ENCODE results near the gene MXD1. TPM values are rescaled to one million over a fixed set of nuclear protein-coding genes. Genes with fewer than 3 reads are reported as not detected.

The MXD1 gene
- total and polyA plus RNA-seq, 2 donors (not counting 3 experiments of a cell fraction or from before 2014, with no cell fraction given), result 6.7 to 10.6 TPM

GRCh38 chr2:69937968-69938367 is 23.1 kb downstream of the MXD1 start:
- Histone ChIP-seq H3K79me2 (ENCODE audit: control insufficient read depth, insufficient read depth, low read length) (no peaks in the 10 kb centered on the region), H4K20me1 (replicated peaks; ENCODE audit: control insufficient read depth, extremely low read depth, insufficient read depth, low read length) (no peaks in the 10 kb centered on the region), H3K9me3 (replicated peaks; ENCODE audit: control insufficient read depth, insufficient read depth, low read length) (no peaks in the 10 kb centered on the region), H3K4me3 (replicated peaks in 1 of 3; ENCODE audit: insufficient read depth in 1 of 3, low read depth in 1 of 3, low read length in 3 of 3) (no peak overlapping the region), H3K4me2 (ENCODE audit: insufficient read depth, low read length) (no peak overlapping the region), H3K36me3 (ENCODE audit: control insufficient read depth in 2 of 2, extremely low read depth in 1 of 2, insufficient read depth in 2 of 2, low read length in 2 of 2) (peaks cover 17 to 21% of the 10 kb centered on the region in 2 experiments), H3K9me1 (replicated peaks; ENCODE audit: control insufficient read depth, extremely low read depth, insufficient read depth, low read length) (no peaks in the 10 kb centered on the region), H2AFZ (ENCODE audit: low read depth, low read length) (no peak overlapping the region), H3K4me1 (ENCODE audit: control insufficient read depth, extremely low read depth, insufficient read depth, low read length) (peaks cover 32% of the 10 kb centered on the region), H3K27ac (ENCODE audit: insufficient read depth, low read depth, low read length) (no peak overlapping the region), H3K27me3 (ENCODE audit: control insufficient read depth in 2 of 2, insufficient read depth in 2 of 2, low read length in 2 of 2) (no peaks in the 10 kb centered on the region), H3K9ac (replicated peaks; ENCODE audit: extremely low read depth, insufficient read depth, low read length) (no peak overlapping the region)
- no peak for FAIRE-seq
- ChIA-PET CTCF (no interaction called here), POLR2A (no interaction called here)
- TF ChIP-seq EZH2 (IDR thresholded peaks at IDR 0.05; ENCODE audit: borderline replicate concordance, low read depth, low read length, severe bottlenecking) (no peak), POLR2AphosphoS5 (IDR thresholded peaks at IDR 0.05; ENCODE audit: insufficient read depth, low read depth, low read length) (no peak), CTCF (IDR thresholded peaks at IDR 0.05; ENCODE audit: extremely low read depth in 1 of 2, insufficient read depth in 1 of 2, low read depth in 1 of 2, low read length in 2 of 2) (no peak), MAX (IDR thresholded peaks at IDR 0.05; ENCODE audit: insufficient read depth, insufficient read length) (no peak), POLR2A (IDR thresholded peaks at IDR 0.05; ENCODE audit: low read depth, low read length) (no peak), JUN (IDR thresholded peaks at IDR 0.05; ENCODE audit: borderline replicate concordance, insufficient read depth, insufficient read length, low read depth) (no peak)
- intact Hi-C loops (cut with micrococcal nuclease) (no loop called here), dilution Hi-C loops (cut with MboI; ENCODE audit: extremely low pct_ligation_motif_present, low sequenced_read_pairs) (no loop called here)
- no peak for DNase-seq (ENCODE audit: low read depth, low spot score)
- BruUV-seq (replicated peaks), result no TSS peak

GRCh38 chr2:69939722-69940121 is 24.8 kb downstream of the MXD1 start:
- intact Hi-C loops (cut with micrococcal nuclease), result no loop called here
- dilution Hi-C loops (cut with MboI; ENCODE audit: extremely low pct_ligation_motif_present, low sequenced_read_pairs), result no loop called here
- TF ChIP-seq MYC (IDR thresholded peaks at IDR 0.05; ENCODE audit: low read depth, low read length), result no peak
- TF ChIP-seq EZH2 (IDR thresholded peaks at IDR 0.05; ENCODE audit: borderline replicate concordance, low read depth, low read length, severe bottlenecking), result no peak
- no peak for TF ChIP-seq CTCF (IDR thresholded peaks at IDR 0.05; ENCODE audit: extremely low read depth in 1 of 2, insufficient read depth in 1 of 2, low read depth in 1 of 2, low read length in 2 of 2)
- TF ChIP-seq POLR2A (IDR thresholded peaks at IDR 0.05; ENCODE audit: low read depth, low read length), result no peak
- no peak for TF ChIP-seq POLR2AphosphoS5 (IDR thresholded peaks at IDR 0.05; ENCODE audit: insufficient read depth, low read depth, low read length)
- TF ChIP-seq MAX (IDR thresholded peaks at IDR 0.05; ENCODE audit: insufficient read depth, insufficient read length), result no peak
- no peak for TF ChIP-seq GATA2 (IDR thresholded peaks at IDR 0.05; ENCODE audit: insufficient read depth, insufficient read length, low read depth, low read length)
- no peak for TF ChIP-seq FOS (IDR thresholded peaks at IDR 0.05; ENCODE audit: borderline replicate concordance, insufficient read depth, low read length)
- no peak for TF ChIP-seq JUN (IDR thresholded peaks at IDR 0.05; ENCODE audit: borderline replicate concordance, insufficient read depth, insufficient read length, low read depth)
- H3K4me1 ChIP-seq (ENCODE audit: control insufficient read depth, extremely low read depth, insufficient read depth, low read length), result peaks cover 16% of the 10 kb centered on the region
- FAIRE-seq (no peak), DNase-seq (ENCODE audit: low read depth, low spot score) (no peak)
- ChIA-PET CTCF (interaction anchor here (0.9 kb wide), 1 partner anchor 8 kb away, joined by 3 read pairs; no protein-coding TSS in a partner anchor), POLR2A (no interaction called here)
- peaks cover 17 to 21% of the 10 kb centered on the region in 2 experiments for H3K36me3 ChIP-seq (ENCODE audit: control insufficient read depth in 2 of 2, extremely low read depth in 1 of 2, insufficient read depth in 2 of 2, low read length in 2 of 2)
- no TSS peak for BruUV-seq (replicated peaks)
- no peak overlapping the region for H3K27ac ChIP-seq (ENCODE audit: insufficient read depth, low read depth, low read length)
- H3K4me3 ChIP-seq (replicated peaks in 1 of 3; ENCODE audit: insufficient read depth in 1 of 3, low read depth in 1 of 3, low read length in 3 of 3), result no peak overlapping the region
- H3K9me3 ChIP-seq (replicated peaks; ENCODE audit: control insufficient read depth, insufficient read depth, low read length), result no peaks in the 10 kb centered on the region
- no peaks in the 10 kb centered on the region for H3K27me3 ChIP-seq (ENCODE audit: control insufficient read depth in 2 of 2, insufficient read depth in 2 of 2, low read length in 2 of 2)
- no peak overlapping the region for H2AFZ ChIP-seq (ENCODE audit: low read depth, low read length)
- no peaks in the 10 kb centered on the region for H3K79me2 ChIP-seq (ENCODE audit: control insufficient read depth, insufficient read depth, low read length)
- H3K9me1 ChIP-seq (replicated peaks; ENCODE audit: control insufficient read depth, extremely low read depth, insufficient read depth, low read length), result no peaks in the 10 kb centered on the region
- no peaks in the 10 kb centered on the region for H4K20me1 ChIP-seq (replicated peaks; ENCODE audit: control insufficient read depth, extremely low read depth, insufficient read depth, low read length)
- H3K4me2 ChIP-seq (ENCODE audit: insufficient read depth, low read length), result no peak overlapping the region
- H3K9ac ChIP-seq (replicated peaks; ENCODE audit: extremely low read depth, insufficient read depth, low read length), result no peak overlapping the region

Measured in endothelial cell of umbilical vein (primary cell).